GM10248 (cell line): Measurements from ENCODE around the gene IMMP2L.
"Not testable (repeated sequence)": the region's sequence is repeated elsewhere in the genome, so short reads cannot be mapped to it uniquely, and the experiment has no call there.

Experiments
- CTCF ChIA-PET: fragments of 300-600 bp; sonication (Branson Sonifier 250); formaldehyde crosslinking; extraction: SDS; loops from one replicate; lab custom pipeline; 2021; ENCODE audit warnings: antibody characterized with exemption; lab: Yijun Ruan, JAX
- POLR2A ChIA-PET: fragments of 350-650 bp; sonication (Branson Sonifier 250); formaldehyde crosslinking; extraction: SDS; loops from one replicate; lab custom pipeline; 2020; ENCODE audit warnings: antibody characterized with exemption; lab: Yijun Ruan, JAX
- DNase-seq: peaks from one replicate; pipeline ENCODE4 v3.0.0; 2012; ENCODE audit errors: extremely low spot score
- TF ChIP-seq, protein P1 (sequence below): IDR thresholded peaks from 2 replicates; pipeline ENCODE4 v1.5.1; 2012; ENCODE audit warnings: mild to moderate bottlenecking, low read depth; ENCODE audit errors: extremely low read depth, missing control alignments, control extremely low read depth

The IMMP2L gene

DNA sequence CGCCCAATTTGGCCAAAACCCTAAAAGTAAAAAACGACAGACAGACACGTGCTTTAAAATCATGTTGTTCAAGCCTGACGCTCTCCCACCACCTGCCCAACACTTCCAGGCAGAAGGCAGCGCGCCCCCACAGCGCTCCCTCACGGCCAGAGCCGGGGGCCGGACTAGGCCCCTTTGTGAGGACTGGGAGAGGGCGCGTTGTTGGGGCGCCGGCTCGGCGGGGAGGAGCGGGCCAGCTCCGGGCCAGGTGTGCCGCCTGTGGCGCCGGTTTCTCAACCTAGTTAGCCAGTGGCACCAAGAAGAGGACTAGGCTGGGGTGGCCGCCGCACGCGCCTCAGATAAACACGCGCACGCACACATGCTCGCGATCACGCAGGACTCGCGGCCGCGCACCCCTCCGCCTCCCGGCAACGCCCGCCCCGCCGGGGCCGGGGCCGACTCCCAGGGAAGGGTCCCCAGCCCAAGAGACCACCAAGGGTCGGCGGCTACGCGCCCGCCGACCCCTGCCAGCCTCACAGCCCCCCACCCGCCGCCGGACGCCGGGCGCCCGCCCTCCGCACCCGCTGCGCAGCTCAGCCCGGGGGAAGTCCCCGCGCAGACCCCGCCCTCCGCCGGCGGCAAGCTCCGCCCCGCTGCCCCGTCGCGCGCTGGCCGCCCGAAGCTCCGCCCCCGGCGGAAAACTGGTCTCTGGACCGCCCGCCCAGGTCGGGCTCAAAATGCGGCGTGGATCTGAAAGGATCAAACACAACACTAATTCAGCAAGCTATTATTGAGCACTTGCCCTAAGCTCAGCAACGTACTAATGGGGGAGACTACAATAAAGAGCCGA is at the start of gene IMMP2L:
Gene IMMP2L (minus strand): TSS at position 589 of the 829 bp plus-strand sequence.
- POLR2A ChIA-PET = no interaction called here
- TF ChIP-seq, protein P1, sequence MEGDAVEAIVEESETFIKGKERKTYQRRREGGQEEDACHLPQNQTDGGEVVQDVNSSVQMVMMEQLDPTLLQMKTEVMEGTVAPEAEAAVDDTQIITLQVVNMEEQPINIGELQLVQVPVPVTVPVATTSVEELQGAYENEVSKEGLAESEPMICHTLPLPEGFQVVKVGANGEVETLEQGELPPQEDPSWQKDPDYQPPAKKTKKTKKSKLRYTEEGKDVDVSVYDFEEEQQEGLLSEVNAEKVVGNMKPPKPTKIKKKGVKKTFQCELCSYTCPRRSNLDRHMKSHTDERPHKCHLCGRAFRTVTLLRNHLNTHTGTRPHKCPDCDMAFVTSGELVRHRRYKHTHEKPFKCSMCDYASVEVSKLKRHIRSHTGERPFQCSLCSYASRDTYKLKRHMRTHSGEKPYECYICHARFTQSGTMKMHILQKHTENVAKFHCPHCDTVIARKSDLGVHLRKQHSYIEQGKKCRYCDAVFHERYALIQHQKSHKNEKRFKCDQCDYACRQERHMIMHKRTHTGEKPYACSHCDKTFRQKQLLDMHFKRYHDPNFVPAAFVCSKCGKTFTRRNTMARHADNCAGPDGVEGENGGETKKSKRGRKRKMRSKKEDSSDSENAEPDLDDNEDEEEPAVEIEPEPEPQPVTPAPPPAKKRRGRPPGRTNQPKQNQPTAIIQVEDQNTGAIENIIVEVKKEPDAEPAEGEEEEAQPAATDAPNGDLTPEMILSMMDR = peak; percentile 71
- DNase-seq = peak; percentile 95
- CTCF ChIA-PET = interaction anchor here (0.9 to 1.0 kb wide), 3 partner anchors 13 to 151 kb away, joined by 3 to 5 read pairs (median 3); no protein-coding TSS in a partner anchor

DNA sequence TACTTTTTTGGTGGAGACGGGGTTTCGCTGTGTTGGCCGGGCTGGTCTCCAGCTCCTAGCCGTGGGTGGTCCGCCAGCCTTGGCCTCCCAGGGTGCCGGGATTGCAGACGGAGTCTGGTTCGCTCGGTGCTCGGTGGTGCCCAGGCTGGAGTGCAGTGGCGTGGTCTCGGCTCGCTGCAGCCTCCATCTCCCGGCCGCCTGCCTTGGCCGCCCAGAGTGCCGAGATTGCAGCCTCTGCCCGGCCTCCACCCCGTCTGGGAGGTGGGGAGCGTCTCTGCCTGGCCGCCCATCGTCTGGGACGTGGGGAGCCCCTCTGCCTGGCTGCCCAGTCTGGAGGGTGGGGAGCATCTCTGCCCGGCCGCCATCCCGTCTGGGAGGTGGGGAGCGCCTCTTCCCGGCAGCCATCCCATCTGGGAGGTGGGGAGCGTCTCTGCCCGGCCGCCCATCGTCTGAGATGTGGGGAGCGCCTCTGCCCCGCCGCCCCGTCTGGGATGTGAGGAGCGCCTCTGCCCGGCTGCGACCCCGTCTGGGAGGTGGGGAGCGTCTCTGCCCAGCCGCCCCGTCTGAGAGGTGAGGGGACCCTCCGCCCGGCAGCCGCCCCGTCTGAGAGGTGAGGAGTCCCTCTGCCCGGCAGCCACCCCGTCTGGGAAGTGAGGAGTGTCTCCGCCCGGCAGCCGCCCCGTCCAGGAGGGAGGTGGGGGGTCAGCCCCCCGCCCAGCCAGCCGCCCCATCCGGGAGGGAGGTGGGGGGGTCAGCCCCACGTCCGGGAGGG is 47.4 kb upstream of the IMMP2L start:
- CTCF ChIA-PET, POLR2A ChIA-PET, DNase-seq: not testable (repeated sequence)

DNA sequence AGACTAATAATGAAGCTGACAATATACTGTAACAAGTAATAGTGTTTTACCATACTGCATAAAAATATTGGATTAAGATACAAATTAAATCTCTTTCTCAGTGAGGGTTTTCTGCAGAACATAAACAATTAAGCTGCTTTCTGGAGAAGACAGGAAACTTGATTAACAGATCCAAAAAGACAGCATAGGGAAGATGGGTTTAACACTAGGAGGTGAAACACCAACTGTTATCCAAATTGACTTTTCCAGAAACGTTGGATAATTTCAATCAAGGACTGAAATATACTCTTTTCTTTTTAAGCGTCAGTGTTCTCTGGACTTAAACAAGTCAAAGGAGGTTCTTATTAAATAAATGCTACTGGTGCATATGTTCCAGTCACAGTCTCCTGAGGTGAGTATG is 45.3 kb upstream of the IMMP2L start:
- ChIA-PET CTCF (no interaction called here), POLR2A (no interaction called here)
- TF ChIP-seq, protein P1 = no peak
- no peak for DNase-seq

DNA sequence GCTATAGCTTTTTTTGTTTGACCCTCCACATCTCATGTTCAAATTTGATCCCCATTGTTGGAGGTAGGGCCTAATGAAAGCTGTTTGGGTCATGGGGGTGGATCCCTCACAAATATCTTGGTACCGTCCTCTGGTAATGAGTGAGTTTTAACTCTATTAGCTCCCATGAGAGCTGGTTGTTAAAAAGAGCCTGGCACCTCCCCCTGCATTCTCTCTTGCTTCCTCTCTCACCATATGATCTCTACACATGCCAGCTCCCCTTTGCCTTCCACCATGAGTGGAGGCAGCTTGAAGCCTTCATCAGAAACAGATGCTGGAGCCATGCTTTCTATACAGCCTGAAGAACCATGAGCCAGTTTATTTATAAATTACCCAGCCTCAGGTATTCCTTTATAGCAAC is 43.0 kb upstream of the IMMP2L start:
- no peak for DNase-seq
- POLR2A ChIA-PET = no interaction called here
- CTCF ChIA-PET = no interaction called here
- TF ChIP-seq, protein P1 = no peak

DNA sequence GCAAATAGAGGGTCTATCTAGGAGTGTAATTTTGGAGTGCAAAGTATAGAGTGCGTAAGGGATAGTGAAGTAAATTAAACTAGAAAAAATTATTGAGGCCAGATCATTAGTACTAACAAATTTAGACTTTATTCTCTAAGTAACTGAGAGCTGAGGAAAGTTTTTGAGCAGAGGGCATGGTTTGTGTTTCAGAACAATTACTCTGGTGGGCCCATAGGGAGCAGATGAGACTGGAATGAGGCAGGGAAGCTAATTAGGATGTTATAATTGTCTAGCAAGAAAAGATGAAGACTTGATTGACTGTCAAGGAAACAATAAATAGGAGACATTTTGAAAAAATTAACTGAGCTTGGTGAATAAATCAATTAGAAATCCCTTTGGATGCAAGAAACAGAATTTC is 37.8 kb upstream of the IMMP2L start:
- ChIA-PET POLR2A (no interaction called here), CTCF (no interaction called here)
- TF ChIP-seq, protein P1 = no peak
- no peak for DNase-seq

DNA sequence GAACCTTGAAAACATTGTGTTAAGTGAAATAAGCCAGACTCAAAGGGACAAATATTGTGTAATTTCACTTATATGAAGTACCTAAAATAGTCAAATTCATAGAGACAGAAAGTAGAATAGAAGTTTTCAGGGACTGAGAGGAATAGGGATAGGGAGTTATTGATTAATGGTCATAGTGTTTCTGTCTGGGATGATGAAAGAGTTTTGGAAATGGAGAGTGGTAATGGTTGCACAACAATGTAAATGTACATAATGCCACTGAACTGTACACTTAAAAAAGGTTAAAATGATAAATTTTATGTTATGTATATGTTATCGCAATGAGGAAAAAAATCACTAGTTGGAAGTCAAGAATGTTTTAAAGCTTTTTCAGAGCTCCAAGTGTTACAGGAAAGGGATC is 33.5 kb upstream of the IMMP2L start:
- ChIA-PET CTCF (no interaction called here), POLR2A (no interaction called here)
- no peak for DNase-seq
- TF ChIP-seq, protein P1 = no peak

DNA sequence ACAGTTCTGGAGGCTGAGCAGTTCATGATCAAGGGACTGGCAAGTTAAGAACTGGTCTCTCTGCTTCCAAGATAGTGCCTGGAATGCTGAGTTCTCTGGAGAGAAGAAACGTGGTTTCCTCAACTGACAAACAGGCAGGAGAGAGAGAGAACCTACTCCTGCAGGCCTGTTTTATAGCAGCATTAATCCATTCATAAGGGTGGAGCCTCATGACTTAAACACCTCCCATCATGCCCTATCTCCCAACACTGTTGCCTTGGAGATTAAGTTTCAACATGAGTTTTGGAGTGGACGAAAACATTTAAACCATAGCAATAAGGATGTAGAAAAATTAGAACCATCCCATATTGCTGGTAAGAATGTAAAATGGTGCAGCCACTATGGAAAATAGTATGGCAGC is 32.3 kb upstream of the IMMP2L start:
- CTCF ChIA-PET = no interaction called here
- TF ChIP-seq, protein P1 = no peak
- POLR2A ChIA-PET = no interaction called here

More for the DNA sequence above, 32.3 kb upstream of the IMMP2L start:
- DNase-seq = no peak
